HG03280 (cell line): ENCODE measurements around the gene LTK.
"Not testable (repeated sequence)": the region's sequence is repeated elsewhere in the genome, so short reads cannot be mapped to it uniquely, and the experiment has no call there.

Experiments
- ATAC-seq: cut with Tn5 transposase; IDR thresholded peaks from one replicate; pipeline ENCODE4 v1.9.1; 2021; ENCODE audit warnings: mild to moderate bottlenecking, moderate library complexity; ENCODE audit not compliant: unreplicated experiment

The LTK gene

GRCh38 chr15:41480396-41481140 lies 33.1 kb downstream of the LTK start:
- ATAC-seq: no peak

- no peak for ATAC-seq
Observed at GRCh38 chr15:41476416-41477048, 37.1 kb downstream of the LTK start.

- ATAC-seq: no peak
Observed at GRCh38 chr15:41474941-41475340, 38.7 kb downstream of the LTK start.

- ATAC-seq: no peak
Observed at GRCh38 chr15:41474436-41474835, 39.2 kb downstream of the LTK start.

GRCh38 chr15:41473418-41473817 lies 40.2 kb downstream of the LTK start:
- no peak for ATAC-seq

GRCh38 chr15:41469644-41470043 lies 44.0 kb downstream of the LTK start:
- not testable (repeated sequence) for ATAC-seq

- ATAC-seq: no peak
Observed at GRCh38 chr15:41466711-41467110, 46.9 kb downstream of the LTK start.

- no peak for ATAC-seq
Observed at GRCh38 chr15:41465822-41466421, 47.7 kb downstream of the LTK start.

- no peak for ATAC-seq
Observed at GRCh38 chr15:41464889-41465580, 48.6 kb downstream of the LTK start.

- ATAC-seq: no peak
Observed at GRCh38 chr15:41462084-41462795, 51.4 kb downstream of the LTK start.
